ENCODE results near the gene JSRP1.

Gene JSRP1

DNA sequence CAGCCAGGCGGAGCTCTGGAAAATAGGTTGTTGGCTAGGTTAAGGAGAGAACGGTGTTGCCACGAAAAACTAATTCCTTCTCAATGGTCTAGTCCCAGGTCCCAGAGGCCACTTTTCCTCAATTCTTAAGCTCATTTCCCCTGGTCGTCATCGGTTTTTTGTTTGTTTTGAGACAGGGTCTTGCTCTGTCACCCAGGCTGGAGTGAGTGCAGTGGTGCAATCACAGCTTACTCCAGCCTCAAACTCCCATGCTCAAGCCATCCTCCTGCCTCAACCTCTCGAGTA is 18.4 kb downstream of the JSRP1 start:
- no peak for DNase-seq (ENCODE audit: low read depth)
- peak overlapping the region; percentile 84 for H3K4me3 ChIP-seq (ENCODE audit: low read length)

DNA sequence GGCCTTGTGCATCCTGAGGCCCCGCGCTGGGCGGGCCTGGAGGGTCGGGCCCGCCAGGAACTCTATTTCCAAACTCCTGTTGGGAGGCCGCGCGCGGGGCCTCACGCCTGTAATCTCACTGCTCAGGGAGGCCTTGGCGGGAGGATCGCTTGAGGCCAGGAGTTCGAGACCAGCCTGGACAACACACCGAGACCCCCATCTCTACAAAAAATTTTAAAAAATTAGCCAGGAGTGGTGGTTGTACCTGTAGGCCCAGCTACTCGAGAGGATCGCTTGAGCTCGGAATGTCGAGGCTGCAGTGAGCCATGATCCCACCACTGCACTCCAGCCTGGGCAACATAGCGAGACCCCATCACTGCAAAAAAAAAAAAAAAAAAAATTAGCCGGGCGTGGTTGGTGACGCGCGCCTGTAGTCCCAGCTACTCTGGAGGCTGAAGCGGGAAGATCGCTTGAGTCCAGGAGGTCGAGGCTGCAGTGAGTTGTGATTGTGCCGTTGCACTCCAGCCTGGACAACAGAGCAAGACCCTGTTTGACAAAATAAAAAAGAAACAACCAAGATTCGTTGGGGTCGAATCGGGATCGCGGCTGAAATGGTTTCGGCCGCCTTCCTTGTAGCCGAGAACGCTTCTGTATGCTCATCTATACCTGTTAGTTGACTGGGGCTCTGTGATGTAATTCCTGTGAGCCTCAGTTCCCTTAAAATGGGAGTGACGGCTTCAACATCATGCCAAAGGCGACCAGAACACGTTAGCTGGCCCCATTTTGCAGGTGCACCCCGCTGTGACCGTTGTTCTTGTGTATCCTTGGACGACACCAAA is 19.0 kb downstream of the JSRP1 start:
- DNase-seq (ENCODE audit: low read depth): no peak
- peak overlapping the region; percentile 84 for H3K4me3 ChIP-seq (ENCODE audit: low read length)
- TF ChIP-seq, protein P1, sequence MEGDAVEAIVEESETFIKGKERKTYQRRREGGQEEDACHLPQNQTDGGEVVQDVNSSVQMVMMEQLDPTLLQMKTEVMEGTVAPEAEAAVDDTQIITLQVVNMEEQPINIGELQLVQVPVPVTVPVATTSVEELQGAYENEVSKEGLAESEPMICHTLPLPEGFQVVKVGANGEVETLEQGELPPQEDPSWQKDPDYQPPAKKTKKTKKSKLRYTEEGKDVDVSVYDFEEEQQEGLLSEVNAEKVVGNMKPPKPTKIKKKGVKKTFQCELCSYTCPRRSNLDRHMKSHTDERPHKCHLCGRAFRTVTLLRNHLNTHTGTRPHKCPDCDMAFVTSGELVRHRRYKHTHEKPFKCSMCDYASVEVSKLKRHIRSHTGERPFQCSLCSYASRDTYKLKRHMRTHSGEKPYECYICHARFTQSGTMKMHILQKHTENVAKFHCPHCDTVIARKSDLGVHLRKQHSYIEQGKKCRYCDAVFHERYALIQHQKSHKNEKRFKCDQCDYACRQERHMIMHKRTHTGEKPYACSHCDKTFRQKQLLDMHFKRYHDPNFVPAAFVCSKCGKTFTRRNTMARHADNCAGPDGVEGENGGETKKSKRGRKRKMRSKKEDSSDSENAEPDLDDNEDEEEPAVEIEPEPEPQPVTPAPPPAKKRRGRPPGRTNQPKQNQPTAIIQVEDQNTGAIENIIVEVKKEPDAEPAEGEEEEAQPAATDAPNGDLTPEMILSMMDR (conservative IDR thresholded peaks at IDR 0.05; ENCODE audit: low read length): no peak

More for the DNA sequence above, 18.4 kb downstream of the JSRP1 start:
- TF ChIP-seq, protein P1 (conservative IDR thresholded peaks at IDR 0.05; ENCODE audit: low read length): no peak

DNA sequence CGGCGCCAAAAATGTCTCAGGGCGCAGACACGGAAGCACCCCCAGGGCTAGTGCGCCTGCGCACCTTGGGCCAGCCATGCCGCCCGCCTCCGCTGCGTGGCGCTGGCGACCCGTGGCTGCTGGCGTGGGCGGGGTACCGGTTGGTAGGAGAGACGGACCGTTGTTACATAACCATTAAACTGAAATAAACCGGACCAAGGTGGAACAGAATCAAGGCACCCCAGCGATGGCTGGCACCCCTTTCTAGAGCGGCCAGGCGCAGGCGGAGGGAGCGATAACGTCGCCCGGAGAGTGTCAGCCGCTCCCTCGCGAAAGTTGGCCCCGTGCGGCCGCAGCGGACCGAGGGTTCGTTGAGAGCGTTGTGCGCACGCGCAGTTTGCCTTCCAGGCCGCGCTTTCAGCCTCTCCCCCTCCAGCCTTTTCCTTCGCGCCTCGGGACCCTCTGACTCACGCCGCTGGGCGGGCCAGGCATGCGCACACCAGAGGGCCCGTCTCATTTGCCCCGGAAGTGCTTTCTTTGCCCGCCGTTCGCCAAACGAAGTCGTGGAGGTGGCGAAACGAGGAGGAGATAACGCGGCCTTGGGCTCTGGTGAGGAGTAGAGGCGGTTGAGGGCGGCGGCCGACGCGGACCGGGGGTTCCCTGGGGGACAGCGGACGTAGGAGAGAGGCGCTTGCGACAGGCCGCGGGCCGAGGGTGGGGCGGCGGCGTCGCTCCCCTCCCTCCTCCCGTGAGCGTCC is 19.7 kb downstream of the JSRP1 start, which contains the start of the genes PLEKHJ1 and SF3A2:
Gene PLEKHJ1, minus strand, starts transcription at position 16 of the 737 bp plus-strand sequence. CDS start 81 bp downstream, outside the sequence.
Gene SF3A2, plus strand, starts transcription at position 511 of the 737 bp plus-strand sequence. CDS start 6,595 bp downstream, outside the sequence.
- peak; percentile 95 for DNase-seq (ENCODE audit: low read depth)
- peak within 1 kb of the TSS; percentile 84 for H3K4me3 ChIP-seq (ENCODE audit: low read length)
- TF ChIP-seq, protein P1 (conservative IDR thresholded peaks at IDR 0.05; ENCODE audit: low read length): peak; percentile 77

DNA sequence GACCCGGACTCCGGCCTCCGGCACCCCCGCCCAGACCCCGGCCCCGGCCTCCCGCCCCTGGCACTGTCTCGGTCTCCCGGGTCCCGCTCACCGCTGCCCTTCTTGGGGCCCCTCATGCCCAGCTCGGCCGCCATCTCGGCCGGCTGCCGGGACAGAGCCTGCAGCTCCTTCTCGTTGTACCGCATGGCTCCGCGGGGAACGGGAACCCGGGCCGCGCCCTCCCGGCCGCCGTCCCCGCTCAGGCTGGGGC is 20.2 kb downstream of the JSRP1 start:
- no peak for DNase-seq (ENCODE audit: low read depth)

DNA sequence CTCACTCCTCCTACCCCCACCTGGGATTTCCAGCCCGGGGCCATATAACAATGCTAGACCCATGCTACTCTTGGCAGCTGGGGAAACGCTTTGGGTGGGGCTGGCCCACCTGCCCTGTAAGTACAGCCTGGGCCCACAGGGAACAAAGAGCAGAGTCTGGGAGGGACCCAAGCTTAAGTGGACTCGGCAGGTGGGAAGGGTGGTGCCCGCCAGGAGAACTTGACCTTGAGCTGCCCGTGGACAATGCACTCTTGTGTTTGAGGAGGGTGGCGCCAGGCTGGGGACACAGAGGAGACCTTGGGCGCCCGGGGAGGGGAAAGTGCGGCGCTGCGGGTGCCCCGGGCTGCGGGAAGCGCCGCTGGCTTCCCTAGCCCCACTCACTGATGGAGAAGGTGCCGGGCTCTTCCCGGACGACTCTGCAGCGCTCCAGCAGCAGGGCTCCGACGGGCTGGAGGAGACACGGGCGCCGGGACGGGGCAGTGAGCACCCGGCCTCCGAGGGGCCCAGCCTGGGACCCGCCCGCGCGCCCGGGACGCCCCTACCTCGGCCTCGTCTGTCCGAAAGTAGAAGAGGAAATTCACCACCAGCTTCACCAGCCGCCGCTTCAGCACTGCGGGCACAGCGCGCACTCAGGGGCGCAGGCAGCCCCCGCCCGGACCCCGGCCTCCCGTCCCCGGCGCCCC is 20.7 kb downstream of the JSRP1 start:
- TF ChIP-seq, protein P1 (conservative IDR thresholded peaks at IDR 0.05; ENCODE audit: low read length): no peak
- DNase-seq (ENCODE audit: low read depth): no peak
- peak overlapping the region; percentile 77 for H3K4me3 ChIP-seq (ENCODE audit: low read length)

More for the DNA sequence above, 20.2 kb downstream of the JSRP1 start:
- TF ChIP-seq, protein P1 (conservative IDR thresholded peaks at IDR 0.05; ENCODE audit: low read length): no peak
- peak overlapping the region; percentile 77 for H3K4me3 ChIP-seq (ENCODE audit: low read length)

DNA sequence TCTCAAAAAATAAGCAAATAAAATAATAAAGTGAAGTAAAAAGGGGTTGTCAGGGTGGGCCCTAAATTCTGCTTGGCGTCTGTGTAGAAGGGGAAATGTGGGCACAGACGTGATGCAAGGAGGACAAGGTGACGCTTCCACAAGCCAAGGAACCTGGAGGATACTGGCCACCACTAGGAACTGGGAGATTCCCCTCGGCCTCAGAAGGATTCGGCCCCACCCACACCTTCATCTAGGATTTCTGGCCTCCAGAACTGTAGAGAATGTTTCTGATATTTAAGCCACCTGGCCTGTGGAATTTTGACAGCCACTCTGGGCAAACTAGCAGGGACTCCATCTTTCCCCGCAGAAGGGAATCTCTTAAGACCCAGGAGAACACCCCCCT is 21.2 kb downstream of the JSRP1 start:
- TF ChIP-seq, protein P1 (conservative IDR thresholded peaks at IDR 0.05; ENCODE audit: low read length): no peak
- no peak for DNase-seq (ENCODE audit: low read depth)
- H3K4me3 ChIP-seq (ENCODE audit: low read length): peak overlapping the region; percentile 77
